ENCODE measurements around the gene TUBGCP2. TPM values are rescaled to one million over a fixed set of nuclear protein-coding genes. Genes with fewer than 3 reads are reported as not detected.

TUBGCP2 gene
- total and polyA plus RNA-seq, 9 of the 15 experiments (the other 6 are each of a cell fraction or from before 2014, with no cell fraction given): 4.3 to 56.6 (median 28.4) TPM

DNA sequence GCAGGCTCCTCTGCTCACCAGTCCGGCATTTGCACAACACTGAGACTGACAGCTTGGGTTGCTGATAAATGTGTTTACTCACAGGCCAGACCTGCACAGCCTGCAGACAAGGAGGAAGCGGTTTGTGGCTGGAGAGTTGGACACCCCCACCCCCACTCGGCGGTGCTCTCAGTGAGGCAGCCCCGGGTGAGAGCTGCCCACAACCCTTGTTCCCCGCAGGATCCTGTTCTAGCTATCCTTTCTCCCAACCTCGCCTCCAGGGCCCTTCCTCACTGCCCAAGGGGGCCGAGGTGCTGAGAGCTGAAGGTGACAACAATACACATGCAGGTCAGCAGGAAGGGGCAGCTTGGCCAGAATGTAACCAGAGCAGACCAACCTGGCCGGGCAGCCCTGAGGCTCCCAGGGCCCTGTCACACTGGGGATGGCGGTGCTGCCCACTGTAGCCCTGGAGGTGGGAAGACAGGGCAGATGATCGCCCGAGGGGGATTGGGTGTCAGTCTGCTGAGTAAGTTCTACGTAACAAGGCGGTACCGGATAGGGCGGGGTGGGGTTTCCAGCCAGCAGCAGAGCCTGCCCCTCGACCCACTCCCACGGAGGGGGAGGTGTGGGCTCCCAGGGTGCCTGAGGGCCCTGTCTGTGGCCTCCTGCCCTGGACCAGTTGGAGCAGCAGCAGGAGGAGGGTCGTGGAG is 30.0 kb downstream of the TUBGCP2 start (continued):
- TF ChIP-seq BCLAF1 (IDR thresholded peaks at IDR 0.05; ENCODE audit: borderline replicate concordance in 1 of 2, control insufficient read depth in 1 of 2, low read depth in 2 of 2, low read length in 1 of 2) (no peak), SP2 (IDR thresholded peaks at IDR 0.05; ENCODE audit: extremely low read depth, low read depth, low read length, poor library complexity, severe bottlenecking) (no peak), CGGBP1 (CRISPR knock-in tag; IDR thresholded peaks at IDR 0.05) (no peak), TEAD4 (IDR thresholded peaks at IDR 0.05; ENCODE audit: low read length) (peak; percentile 65), TEAD4 (CRISPR knock-in tag; IDR thresholded peaks at IDR 0.05; ENCODE audit: borderline replicate concordance) (no peak), GATA2 (CRISPR knock-in tag; IDR thresholded peaks at IDR 0.05) (peak; percentile 47; the same call in 1 of the 2 replicates), RBBP5 (IDR thresholded peaks at IDR 0.05; ENCODE audit: borderline replicate concordance, insufficient read depth, low read length, poor library complexity, severe bottlenecking) (peak; percentile 43), ID3 (CRISPR knock-in tag; IDR thresholded peaks at IDR 0.05) (no peak), ID3 (tag; IDR thresholded peaks at IDR 0.05) (no peak), NFATC3 (IDR thresholded peaks at IDR 0.05) (no peak), ZC3H4 (CRISPR knock-in tag; IDR thresholded peaks at IDR 0.05; ENCODE audit: borderline replicate concordance) (no peak), ZNF239 (CRISPR knock-in tag; IDR thresholded peaks at IDR 0.05) (no peak), POU5F1 (IDR thresholded peaks at IDR 0.05; ENCODE audit: borderline replicate concordance, low read depth, low read length, partially characterized antibody) (no peak), TCF15 (CRISPR knock-in tag; IDR thresholded peaks at IDR 0.05) (no peak), ZNF121 (CRISPR knock-in tag; conservative IDR thresholded peaks at IDR 0.05) (no peak), SAFB (IDR thresholded peaks at IDR 0.05; ENCODE audit: borderline replicate concordance, low read depth, low read length) (peak; percentile 16; the same call in 1 of the 2 replicates)
- TF ChIP-seq, protein P1, sequence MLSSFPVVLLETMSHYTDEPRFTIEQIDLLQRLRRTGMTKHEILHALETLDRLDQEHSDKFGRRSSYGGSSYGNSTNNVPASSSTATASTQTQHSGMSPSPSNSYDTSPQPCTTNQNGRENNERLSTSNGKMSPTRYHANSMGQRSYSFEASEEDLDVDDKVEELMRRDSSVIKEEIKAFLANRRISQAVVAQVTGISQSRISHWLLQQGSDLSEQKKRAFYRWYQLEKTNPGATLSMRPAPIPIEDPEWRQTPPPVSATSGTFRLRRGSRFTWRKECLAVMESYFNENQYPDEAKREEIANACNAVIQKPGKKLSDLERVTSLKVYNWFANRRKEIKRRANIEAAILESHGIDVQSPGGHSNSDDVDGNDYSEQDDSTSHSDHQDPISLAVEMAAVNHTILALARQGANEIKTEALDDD (IDR thresholded peaks at IDR 0.05): no peak
- TF ChIP-seq, protein P2, sequence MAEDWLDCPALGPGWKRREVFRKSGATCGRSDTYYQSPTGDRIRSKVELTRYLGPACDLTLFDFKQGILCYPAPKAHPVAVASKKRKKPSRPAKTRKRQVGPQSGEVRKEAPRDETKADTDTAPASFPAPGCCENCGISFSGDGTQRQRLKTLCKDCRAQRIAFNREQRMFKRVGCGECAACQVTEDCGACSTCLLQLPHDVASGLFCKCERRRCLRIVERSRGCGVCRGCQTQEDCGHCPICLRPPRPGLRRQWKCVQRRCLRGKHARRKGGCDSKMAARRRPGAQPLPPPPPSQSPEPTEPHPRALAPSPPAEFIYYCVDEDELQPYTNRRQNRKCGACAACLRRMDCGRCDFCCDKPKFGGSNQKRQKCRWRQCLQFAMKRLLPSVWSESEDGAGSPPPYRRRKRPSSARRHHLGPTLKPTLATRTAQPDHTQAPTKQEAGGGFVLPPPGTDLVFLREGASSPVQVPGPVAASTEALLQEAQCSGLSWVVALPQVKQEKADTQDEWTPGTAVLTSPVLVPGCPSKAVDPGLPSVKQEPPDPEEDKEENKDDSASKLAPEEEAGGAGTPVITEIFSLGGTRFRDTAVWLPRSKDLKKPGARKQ (CRISPR knock-in tag; IDR thresholded peaks at IDR 0.05): no peak
